Left renal pelvis (tissue), 4 donors: Measurements from ENCODE around the gene SCLY. TPM values are rescaled to one million over a fixed set of nuclear protein-coding genes. Genes with fewer than 3 reads are reported as not detected.

ENCODE experiments used
- DNase-seq, 4 donors: peaks; one replicate each; pipeline ENCODE4 v3.0.0-alpha.2; 2013; ENCODE audit warnings: low read depth in 4 of 4, low spot score in 3 of 4
- polyA plus RNA-seq, 4 donors: library from polyadenylated mRNA; unstranded; fragments of 120-200 nt; gene quantifications; one replicate each; pipeline ENCODE4 v1.2.1, GENCODE V29; 2013; ENCODE audit not compliant: insufficient read length in 4 of 4

The SCLY gene
- polyA plus RNA-seq, 4 donors: 6.7 to 32.9 (median 28.1) TPM

DNA sequence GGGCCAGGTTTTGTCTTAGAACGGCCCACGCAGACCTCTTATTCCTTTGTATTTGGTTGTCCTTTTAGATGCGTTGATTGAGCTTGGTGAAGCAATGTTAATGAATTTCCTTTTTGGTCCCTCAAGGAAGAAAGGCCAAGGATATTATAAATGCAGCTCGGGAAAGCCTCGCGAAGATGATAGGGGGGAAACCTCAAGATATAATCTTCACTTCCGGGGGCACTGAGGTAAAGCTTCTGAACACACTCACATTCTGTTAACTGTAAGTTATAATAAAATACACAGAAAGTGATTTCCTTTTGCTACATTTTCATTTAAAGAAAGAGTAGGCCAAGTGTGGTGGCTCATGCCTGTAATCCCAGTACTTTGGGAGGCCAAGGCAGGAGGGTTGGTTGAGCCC lies 7.1 kb downstream of the SCLY start:
- DNase-seq: no peak

DNA sequence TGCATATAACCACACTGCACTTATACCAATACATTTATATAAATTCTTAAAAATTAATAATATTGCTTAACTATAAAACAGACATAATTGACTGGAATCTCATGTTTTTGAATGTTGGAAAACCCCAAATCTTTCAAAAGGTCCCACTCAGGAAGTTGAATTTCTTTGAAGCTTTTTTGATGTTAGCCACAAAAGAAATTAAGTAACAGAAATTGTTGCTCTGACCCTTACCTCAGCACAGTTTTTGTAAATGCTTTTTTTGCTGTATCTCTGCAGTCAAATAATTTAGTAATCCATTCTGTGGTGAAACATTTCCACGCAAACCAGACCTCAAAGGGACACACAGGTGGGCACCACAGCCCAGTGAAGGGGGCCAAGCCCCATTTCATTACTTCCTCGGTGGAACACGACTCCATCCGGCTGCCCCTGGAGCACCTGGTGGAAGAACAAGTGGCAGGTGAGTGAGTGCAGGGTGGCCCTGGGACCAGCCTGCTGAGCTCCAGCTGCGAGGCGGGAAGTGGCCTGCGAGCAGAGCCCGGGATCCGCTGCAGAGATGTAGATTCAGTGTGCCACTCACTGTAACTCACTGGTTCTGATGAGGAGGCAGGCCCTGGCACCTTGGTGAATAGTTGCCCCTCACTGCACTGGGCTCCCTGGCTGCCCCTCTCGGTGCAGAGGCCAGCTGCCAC lies 8.4 kb downstream of the SCLY start:
- no peak for DNase-seq

DNA sequence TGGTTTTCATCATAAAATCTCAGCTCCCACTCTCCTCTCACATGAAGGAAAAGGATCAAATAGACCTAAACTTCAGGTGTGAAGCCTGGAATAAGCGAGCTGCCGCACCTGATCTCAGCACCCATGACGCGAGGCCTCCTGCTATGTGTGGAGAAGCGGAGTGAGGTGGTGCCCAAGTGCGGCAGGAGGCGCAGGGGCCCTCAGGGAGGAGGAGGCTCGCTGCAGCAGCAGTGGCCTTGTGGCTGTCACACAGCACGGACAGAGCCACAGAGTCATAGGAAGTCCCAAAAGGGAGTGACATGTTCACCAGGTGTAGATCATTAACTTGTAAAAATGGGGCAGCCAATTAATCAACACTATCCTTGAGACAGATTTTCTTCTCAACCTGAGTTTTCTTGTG lies 9.1 kb downstream of the SCLY start:
- no peak for DNase-seq

DNA sequence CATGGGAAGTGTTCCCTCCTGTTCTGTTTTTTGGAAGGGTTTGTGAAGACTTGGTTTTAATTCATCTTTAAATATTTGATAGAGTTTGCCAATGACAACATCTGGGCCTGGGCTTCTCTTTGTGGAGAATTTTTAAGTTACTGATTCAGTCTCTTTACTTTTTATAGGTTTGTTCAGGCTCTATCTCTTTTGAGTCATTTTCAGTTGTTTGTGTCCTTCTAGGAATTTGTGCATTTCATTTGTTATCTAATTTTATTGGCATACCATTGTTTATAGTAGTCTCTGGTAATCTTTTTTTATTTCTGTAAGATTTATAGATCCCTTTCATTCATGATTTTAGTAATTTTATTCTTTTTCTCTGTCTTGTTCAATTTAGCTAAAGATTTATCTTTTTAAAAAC lies 14.6 kb downstream of the SCLY start:
- DNase-seq: no peak

DNA sequence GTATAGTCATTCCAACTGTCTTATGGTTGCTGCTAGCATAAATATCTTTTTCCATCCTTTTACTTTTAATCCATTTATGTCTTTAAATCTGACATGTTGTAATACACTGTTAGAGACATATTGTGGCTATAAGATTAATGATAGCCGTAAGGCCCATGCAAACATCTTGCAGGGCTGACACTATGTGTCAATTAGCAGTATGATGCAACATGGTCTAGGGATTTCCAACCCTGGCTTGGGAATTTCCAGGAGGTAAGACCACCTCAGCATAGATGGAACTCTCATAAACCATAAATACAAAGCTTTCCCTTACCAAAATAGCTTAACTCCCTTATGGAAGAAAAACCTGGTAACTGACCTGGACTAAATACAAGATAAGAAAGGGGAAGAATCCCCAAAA lies 16.5 kb downstream of the SCLY start:
- no peak for DNase-seq

DNA sequence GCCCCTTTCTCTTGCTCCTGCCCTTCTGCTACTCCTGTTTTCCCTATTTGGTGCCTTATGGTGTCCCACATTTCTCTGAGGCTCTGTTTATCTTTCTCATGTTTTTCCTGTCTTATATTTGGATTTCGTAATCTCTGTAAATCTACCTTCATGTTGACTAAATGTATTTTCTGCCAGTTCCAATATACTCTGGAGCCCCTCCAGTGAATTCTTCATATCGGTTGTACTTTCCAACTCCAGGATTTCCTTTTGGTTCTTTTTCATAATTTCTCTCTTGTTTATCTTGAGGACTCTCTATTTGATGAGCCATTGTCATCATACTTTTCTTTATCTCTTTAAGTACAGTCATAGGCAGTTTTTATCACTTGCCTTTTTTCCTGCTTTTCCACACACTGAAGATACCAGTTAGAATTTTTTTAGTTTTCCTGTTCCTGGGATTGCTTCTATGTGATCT lies 19.1 kb downstream of the SCLY start:
- no peak for DNase-seq

DNA sequence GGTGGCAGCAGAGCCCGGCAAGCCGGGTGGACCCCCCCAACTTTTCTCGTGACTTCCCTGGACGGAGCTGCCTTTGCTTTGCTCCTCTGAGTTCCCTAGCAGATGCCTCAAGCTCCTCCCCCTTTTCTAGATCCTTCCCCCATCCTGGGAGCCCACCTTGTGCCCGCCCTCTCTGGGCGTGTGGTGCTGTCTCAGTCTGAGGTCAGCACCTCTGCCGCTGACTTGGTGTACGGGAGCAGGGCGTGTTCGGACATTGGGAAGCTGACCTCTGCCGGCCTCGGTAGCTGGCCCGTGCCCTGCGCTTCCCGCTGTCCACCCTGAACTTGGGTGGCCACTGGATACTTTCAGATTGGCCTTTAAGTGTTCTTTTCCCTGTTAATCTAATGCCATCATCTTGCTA lies 19.7 kb downstream of the SCLY start:
- no peak for DNase-seq

DNA sequence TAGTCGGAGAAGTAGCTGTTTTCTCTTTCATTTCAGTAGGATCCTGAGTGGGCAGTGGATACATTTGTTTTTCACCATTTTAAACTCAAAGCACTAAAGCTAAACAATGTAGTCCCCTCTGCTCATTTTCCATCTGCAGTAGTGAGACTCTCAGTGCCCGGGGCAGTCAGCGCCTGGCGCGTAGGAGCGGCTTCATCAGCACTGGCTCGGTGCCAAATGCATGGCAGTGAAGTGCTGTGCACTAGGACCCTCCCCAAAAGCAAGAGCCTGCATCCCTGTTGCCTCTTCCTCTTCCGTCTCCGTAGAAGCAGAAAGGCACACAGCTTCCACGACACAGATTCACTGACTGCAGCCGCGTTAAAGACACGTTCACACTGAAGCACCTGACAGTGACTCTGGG lies 20.3 kb downstream of the SCLY start:
- no peak for DNase-seq

DNA sequence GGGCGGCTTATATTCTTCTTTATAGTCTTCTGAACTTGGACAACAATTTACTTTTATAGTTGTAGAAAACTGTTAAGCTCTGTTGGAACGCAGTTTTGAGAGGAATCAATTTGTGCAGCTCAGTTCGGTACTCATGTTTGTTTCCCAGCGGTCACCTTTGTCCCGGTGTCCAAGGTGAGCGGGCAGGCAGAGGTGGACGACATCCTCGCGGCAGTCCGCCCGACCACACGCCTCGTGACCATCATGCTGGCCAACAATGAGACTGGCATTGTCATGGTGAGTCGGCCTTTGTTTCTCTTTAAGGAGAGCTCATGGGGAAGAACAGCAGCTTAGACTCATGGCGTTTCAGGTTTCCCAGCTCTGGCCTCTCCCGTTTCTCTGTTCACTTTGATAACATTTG lies 20.8 kb downstream of the SCLY start:
- no peak for DNase-seq

DNA sequence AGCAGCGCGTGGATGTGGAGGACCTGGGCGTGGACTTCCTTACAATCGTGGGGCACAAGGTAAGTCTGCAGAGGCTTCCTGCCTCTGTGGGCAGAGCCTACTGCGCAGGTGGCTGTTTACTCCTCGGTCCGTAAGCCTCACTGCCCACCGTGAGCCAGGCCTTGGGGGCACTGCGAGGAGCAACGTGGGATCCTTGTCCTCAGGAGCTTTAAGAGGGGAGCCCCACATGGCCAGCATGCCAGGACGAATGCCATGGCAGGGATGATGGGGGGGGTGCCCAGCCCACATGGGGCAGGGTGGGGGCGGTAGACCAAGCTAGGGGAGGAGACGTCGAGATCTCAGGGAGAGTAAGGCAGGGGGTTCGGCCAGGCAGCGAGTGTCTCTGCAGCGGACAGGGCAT lies 21.4 kb downstream of the SCLY start:
- DNase-seq: no peak

DNA sequence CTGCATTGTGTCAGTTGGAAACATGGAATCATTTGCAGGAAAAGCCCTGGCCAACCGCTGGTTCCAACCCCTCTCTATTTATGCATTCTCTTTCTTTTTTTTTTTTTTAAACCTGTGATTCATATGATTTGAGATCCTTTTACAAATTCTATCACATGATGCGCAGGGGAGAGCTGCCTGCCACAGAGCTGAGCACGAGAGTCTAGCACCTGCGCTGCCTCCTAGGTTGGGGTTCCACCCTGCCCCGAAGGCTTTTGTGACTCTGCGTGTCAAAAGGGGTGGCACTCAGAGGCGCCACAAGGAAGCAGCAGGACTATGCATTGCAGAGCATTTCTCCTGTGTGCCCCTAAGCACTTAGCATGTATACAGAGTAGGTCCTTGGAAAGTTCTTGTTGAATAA lies 22.0 kb downstream of the SCLY start:
- no peak for DNase-seq

DNA sequence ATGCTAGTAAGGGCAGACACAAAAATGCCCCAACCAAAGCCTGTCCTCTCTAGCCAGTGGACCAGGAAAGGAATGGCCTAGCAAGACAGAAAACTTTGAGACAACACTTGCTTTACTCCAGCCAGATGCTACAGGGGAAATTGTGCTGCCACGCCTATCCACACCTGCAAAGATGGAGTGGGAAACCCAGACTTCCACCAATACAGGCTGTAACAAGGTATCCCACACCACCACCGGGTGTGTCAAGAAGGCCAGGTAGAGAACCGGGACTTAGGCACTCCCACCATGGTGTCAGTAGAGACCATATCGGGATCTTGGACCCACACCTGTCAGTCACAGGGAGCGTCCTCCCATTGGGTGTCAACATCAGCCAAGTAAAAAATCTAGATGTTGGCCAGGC lies 23.1 kb downstream of the SCLY start:
- no peak for DNase-seq

DNA sequence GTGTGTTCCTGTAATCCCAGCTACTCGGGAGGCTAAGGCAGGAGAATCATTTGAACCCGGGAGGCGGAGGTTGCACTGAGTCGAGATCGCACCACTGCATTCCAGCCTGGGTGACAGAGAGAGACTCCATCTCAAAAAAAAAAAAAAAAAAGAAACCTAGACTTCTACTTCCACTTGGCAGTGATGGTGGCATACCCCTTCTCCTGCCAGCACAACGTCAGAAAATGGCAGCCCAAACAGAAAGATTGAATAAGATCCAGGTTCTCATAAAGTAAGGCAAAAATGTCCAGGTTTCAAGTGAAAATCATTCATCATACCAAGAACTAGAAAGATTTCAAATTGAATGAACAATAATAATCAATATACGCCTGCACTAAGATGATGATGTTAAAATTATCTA lies 24.0 kb downstream of the SCLY start:
- no peak for DNase-seq

DNA sequence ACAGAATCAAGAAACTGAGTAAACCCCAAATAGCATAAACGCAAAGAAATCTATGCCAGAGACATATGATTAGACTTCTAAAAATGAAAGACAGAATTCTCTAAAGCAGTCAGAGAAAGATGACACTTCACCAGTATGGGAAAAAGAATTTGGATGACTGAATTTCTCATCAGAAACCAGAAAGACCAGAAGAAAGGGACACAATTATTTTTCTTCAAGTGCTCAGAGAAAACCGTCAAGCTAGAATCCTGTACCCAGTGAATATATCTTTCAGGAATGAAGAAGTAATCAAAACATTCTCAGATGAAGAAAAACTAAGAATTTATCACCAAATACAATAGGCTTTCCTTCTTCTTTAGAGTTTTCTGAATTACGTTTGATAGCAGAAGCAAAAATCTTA lies 25.1 kb downstream of the SCLY start:
- DNase-seq: no peak

DNA sequence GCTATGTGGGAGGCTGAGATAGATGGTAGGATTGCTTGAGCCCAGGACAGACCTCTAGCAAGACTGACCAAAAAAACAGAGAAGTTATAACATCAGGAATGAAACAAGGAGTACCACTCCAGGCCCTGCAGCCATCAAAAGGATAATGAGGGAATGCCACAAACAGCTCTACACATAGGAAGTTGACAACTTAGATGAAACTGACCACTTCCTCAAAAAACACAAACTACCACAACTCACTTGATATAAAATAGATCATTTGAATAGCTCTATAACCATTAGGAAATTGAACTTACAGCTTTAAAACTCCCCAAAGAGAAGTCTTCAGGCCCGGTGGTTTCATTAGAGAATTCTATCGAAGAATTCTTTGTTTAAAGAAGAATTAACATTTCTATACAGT lies 26.4 kb downstream of the SCLY start:
- no peak for DNase-seq

DNA sequence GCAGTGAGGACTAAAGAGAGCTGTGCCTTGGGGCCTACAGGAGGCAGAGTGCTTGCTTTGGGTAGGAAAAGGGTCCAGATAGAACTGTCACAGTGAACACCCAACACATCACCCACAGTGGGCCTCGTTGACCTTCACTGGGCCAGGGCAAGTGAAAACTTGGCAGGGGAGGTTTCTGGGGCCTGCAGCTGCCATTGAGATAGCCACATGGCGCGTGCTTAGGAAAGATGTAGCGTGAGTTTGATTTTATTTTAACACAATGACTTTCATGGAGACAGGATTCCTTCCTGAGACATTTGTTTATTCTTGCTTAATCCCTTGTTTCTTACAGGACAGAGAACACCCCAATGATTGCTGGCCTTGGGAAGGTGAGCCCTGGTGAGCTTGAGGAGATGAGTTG lies 30.1 kb downstream of the SCLY start:
- DNase-seq: no peak

DNA sequence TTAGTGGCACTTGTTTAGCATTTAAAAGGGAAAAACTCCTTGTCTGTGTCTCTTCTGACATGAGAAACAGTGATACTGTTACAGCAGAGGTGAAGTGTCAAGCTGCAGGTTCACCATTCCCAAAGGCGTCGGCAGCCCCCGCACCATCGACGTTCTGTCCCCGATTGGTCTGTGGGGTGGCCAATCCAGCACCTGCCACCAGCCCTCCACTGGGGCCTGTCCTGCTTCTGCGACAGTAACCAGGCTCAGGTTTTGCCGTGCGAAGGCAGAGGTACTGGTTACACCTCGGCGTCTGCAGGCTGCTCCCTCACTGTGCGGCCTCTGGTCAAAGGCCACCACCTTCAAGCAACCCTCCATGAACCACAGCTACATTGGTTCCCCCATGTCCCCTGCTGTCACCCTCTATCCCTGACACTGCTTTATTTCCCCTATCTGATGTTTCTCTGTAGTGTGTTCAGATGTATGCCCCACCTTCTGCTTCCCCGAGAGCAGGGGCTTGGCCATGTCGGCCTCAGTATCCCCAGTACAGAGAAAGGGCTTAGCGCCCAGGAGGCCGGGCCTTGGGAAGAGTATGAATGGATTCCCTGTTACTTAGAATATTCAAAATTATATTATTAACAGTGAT lies 30.7 kb downstream of the SCLY start:
- DNase-seq: no peak

DNA sequence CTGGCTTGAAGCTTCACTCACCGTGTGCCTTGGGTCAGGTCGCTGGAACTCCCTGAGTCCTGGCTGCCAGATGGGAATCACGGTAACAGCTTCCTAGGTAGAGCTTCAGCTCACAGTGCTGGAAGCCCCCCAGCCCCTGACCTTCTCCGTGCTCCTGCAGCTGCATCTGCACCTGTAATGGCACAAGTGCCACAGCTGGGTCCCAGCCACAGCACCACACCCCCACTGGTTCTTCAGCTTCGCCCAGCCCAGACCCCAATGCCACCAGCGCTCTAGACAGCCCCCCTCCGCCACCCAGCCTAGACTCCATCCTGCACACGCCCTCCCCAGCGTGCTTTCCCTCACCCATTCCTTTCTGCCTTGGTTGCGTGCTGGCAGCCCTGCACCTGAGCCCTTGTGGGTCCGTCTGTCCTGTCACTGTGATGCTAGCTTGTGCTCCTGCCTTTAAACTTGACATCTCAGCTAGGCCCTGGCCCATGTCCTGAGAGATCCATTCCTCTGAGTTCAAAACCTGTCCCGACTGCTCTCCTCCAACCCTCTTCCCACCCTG lies 31.8 kb downstream of the SCLY start:
- DNase-seq: no peak

DNA sequence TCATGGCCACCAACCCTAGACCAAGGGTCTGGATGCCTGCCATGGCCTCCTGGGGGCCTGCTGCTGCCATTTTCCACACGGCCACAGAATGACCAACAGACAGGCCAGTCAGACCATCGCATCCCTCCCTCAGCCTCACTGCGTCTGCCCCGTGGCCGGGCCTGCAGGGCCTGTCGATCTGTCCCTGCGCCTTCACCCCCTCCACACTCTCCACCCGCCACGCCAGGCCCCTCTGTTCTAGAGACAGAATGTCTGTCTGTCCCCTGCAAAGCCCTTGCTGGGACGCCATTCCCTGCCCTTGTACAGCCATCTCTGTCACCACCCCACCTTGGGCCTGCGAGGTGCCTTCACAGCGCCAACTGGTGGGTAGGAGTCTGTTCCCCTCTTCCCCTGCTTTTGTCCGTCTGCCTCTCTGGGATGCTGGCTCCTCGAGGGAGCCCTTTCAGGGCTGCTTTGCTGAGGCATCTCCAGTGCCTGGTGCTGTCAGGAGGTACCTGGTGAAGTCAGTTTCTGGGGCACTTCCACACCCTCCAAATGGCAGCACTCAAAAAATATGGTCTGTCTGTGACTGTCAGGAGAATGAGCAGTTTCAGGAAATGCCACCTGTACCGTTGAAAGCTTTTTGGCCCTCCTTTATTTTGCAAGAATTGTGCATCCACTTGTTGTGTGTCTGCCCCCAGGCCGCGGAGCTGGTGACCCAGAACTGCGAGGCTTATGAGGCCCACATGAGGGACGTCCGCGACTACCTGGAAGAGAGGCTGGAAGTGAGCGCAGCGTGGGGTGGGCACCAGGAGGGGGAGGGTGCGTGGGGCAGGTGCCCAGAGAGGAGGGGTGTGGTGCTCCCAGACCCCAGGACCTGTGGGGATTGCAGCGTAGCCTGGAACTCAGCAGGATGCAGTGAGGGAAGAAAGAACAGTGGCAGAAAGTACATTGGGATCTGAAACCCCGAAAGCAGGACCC lies 32.7 kb downstream of the SCLY start:
- no peak for DNase-seq

DNA sequence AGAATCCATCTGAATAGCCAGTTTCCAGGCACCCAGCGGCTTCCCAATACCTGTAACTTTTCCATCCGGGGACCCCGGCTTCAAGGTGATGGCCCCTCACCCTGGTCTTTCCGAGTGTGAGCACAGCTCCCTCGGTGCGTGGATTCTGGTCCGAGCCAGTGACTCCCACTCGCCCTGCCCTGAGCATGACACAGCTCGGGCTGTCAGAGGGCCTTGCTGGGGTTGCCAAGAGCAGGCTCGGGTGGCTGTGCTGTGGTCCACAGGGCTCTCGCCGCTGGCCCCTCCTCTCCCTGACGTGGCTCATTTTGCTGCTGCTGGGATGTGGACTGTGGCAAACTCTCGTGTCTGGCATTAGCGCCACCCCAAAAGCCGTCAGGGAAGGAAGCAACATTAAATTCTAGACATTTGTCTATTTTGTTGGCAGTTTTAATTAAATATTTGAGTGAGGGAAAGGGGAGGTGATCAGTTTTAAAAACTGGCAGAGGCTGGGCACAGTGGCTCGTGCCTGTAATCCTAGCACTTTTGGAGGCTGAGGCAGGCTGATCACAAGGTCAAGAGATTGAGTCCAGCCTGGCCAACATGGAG lies 33.7 kb downstream of the SCLY start:
- DNase-seq: no peak

DNA sequence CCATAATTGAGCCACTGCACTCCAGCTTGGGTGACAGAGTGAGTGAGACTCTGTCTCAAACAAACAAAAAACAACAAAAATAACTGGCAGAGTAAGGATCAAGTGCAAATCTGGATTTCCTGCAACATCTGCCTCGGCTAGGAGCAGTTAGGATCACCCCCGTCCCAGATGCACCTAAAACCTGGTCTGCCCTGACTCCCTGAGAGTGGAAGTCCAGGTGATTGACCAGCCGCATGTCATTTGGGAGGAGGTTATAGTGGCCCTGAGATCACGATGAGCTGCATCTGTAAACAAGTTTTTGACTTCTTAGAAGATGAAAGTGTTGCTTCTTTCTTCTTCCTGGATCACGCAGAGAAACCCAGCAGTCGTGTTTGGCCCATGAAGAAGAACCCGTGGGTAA lies 34.3 kb downstream of the SCLY start:
- DNase-seq: no peak
